ENCODE measurements around the gene CFAP119. TPM values are rescaled to one million over a fixed set of nuclear protein-coding genes. Genes with fewer than 3 reads are reported as not detected.

The CFAP119 gene
- total RNA-seq, 2 donors from 2014 or later, result 3.1 to 13.2 TPM

DNA sequence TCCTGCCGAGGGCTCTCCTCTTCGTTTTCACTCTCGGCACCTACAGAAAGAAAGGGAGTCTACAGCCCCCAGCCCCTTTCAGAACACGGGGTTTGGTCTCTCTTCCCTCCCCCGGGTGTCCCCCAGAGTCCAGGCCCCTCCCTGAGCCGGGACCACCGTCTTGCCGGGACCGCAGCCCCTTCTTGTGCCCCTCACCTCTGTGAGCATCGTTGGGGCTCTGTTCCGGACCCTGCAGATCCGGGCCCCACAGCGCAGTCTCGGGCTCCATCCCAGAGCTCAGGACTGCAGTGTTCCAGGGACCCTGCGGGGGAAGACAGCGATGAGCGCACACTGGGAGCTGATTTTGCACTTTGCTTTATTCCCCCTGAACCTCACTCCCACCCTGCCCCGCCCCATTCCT is 22.4 kb upstream of the CFAP119 start:
- Histone ChIP-seq H3K36me3 (peaks cover 0 to 14% of the 10 kb centered on the region in 2 donors), H3K4me3 (no peak overlapping the region), H3K9me3 (no peaks in the 10 kb centered on the region), H3K27ac (no peak overlapping the region), H3K4me1 (replicated peaks) (no peaks in the 10 kb centered on the region), H3K27me3 (replicated peaks; ENCODE audit: insufficient read depth) (no peaks in the 10 kb centered on the region)
- TF ChIP-seq POLR2A (IDR thresholded peaks at IDR 0.05), result no peak
- TF ChIP-seq POLR2AphosphoS5 (IDR thresholded peaks at IDR 0.05), result no peak
- TF ChIP-seq, protein P1, sequence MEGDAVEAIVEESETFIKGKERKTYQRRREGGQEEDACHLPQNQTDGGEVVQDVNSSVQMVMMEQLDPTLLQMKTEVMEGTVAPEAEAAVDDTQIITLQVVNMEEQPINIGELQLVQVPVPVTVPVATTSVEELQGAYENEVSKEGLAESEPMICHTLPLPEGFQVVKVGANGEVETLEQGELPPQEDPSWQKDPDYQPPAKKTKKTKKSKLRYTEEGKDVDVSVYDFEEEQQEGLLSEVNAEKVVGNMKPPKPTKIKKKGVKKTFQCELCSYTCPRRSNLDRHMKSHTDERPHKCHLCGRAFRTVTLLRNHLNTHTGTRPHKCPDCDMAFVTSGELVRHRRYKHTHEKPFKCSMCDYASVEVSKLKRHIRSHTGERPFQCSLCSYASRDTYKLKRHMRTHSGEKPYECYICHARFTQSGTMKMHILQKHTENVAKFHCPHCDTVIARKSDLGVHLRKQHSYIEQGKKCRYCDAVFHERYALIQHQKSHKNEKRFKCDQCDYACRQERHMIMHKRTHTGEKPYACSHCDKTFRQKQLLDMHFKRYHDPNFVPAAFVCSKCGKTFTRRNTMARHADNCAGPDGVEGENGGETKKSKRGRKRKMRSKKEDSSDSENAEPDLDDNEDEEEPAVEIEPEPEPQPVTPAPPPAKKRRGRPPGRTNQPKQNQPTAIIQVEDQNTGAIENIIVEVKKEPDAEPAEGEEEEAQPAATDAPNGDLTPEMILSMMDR (IDR thresholded peaks at IDR 0.05), result no peak
- intact Hi-C loops (cut with DNase I), result no loop called here
- DNase-seq (ENCODE audit: low spot score), result no peak
- WGBS, result 83% methylated on average over 18 of the region's 18 CpGs

DNA sequence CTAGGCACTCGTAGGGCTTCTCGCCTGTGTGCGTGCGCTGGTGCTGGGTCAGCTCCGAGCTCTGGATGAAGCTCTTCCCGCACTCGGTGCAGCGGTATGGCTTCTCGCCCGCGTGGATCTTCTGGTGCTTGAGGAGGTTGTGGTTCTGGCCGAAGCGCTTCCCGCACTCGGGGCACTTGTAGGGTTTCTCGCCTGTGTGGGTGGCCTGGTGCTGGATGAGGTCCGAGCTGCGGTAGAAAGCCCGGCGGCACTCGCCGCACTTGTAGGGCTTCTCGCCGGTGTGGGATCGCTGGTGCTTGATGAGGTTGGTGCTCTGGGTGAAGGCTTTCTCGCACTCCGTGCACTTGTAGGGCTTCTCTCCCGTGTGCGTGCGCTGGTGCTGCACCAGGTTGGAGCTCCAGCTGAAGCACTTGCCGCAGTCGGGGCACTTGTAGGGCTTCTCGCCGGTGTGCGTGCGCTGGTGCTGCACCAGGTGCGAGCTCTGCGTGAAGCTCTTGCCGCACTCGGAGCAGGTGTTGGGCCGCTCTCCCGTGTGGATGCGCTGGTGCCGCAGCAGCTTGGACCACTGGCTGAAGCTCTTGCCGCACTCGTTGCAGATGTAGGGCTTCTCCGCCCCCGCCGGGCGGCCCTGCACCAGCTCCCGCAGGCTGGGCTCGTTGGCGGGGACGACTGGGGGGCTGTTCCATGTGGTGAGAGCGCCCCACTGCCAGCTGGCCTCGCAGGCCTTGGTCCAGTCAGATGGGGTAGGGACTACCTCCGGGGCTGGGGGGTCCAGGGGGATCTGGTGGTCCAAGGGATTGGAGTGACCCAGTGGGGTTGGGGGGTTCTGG is 21.6 kb upstream of the CFAP119 start:
- intact Hi-C loops (cut with DNase I), result no loop called here
- no peak for DNase-seq (ENCODE audit: low spot score)

DNA sequence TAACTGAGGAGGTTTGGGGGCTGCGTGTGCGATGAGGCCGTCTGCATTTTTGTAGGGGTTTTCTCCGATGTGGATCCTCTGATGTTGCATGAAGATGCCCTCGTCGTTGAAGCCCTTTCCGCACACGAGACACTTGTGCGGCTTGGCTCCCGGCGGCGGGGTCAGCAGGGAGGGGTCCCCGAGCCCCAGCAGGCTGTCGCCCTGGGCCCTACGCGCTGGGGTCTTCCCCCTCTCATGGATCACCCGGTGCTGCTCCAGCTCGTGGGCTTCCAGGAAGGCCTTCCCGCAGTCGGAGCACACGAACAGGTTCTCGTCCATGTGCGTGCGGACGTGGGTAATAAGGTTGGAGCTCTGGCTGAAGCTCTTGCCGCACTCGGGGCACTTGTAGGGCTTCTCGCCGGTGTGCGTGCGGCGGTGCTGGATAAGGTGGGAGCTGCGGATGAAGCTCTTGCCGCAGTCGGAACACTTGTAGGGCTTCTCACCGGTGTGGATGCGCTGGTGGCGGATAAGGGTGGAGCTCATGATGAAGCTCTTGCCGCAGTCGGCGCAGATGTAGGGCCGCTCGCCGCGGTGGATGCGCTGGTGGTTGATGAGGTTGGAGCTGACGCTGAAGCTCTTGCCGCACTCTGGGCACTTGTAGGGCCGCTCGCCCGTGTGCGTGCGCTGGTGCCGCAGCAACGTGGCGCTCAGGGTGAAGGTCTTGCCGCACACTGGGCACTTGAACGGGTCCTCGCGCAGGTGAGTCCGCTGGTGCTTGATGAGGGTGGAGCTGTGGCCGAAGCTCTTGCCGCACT is 20.8 kb upstream of the CFAP119 start:
- DNase-seq (ENCODE audit: low spot score), result no peak
- intact Hi-C loops (cut with DNase I), result no loop called here
- TF ChIP-seq POLR2AphosphoS5 (IDR thresholded peaks at IDR 0.05), result no peak
- no peak for TF ChIP-seq POLR2A (IDR thresholded peaks at IDR 0.05)
- TF ChIP-seq, protein P1 (IDR thresholded peaks at IDR 0.05), result no peak
- Histone ChIP-seq H3K4me3 (no peak overlapping the region), H3K4me1 (replicated peaks) (no peaks in the 10 kb centered on the region), H3K27me3 (replicated peaks; ENCODE audit: insufficient read depth) (no peaks in the 10 kb centered on the region), H3K9me3 (no peaks in the 10 kb centered on the region), H3K36me3 (peaks cover 0 to 14% of the 10 kb centered on the region in 2 donors), H3K27ac (no peak overlapping the region)
- 92% methylated on average over 63 of the region's 63 CpGs for WGBS

More for the DNA sequence above, 21.6 kb upstream of the CFAP119 start:
- Histone ChIP-seq H3K4me1 (replicated peaks) (no peaks in the 10 kb centered on the region), H3K4me3 (no peak overlapping the region), H3K36me3 (peaks cover 0 to 14% of the 10 kb centered on the region in 2 donors), H3K27ac (no peak overlapping the region), H3K9me3 (no peaks in the 10 kb centered on the region), H3K27me3 (replicated peaks; ENCODE audit: insufficient read depth) (no peaks in the 10 kb centered on the region)
- TF ChIP-seq POLR2AphosphoS5 (IDR thresholded peaks at IDR 0.05), result no peak
- no peak for TF ChIP-seq POLR2A (IDR thresholded peaks at IDR 0.05)
- TF ChIP-seq, protein P1 (IDR thresholded peaks at IDR 0.05), result no peak
- 95% methylated on average over 38 of the region's 57 CpGs for WGBS

DNA sequence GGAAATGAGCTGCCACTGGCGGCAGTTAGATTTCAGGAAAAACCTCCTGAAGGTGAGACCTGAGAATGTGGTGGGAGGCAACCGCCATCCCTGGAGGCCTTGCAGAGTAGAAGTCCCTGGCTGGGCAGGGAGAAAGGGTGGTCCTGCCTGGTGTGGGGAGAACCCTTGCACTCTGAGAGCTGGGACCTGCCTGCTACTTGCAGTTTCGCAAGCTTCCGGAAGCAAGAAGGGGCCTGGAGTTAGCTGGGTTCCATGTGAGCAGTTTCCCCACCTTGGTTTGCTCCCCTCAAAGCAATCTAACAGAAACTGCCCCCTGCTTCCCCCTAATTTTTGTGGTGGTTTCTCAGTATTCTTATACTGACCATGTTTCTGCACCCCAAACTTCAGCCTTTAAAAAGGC is 18.7 kb upstream of the CFAP119 start:
- H3K4me1 ChIP-seq (replicated peaks), result no peaks in the 10 kb centered on the region
- H3K9me3 ChIP-seq, result no peaks in the 10 kb centered on the region
- H3K4me3 ChIP-seq, result no peak overlapping the region
- H3K36me3 ChIP-seq, result peaks cover 0 to 14% of the 10 kb centered on the region in 2 donors
- DNase-seq (ENCODE audit: low spot score), result no peak
- TF ChIP-seq POLR2A (IDR thresholded peaks at IDR 0.05) (no peak), POLR2AphosphoS5 (IDR thresholded peaks at IDR 0.05) (no peak)
- TF ChIP-seq, protein P1 (IDR thresholded peaks at IDR 0.05), result no peak
- WGBS, result 76% methylated on average over 4 of the region's 4 CpGs
- intact Hi-C loops (cut with DNase I), result no loop called here
- no peaks in the 10 kb centered on the region for H3K27me3 ChIP-seq (replicated peaks; ENCODE audit: insufficient read depth)
- H3K27ac ChIP-seq, result no peak overlapping the region

Data from prostate gland (tissue), 2 donors.